Endothelial cell of umbilical vein (primary cell): ENCODE measurements around the gene OR1E2.

Source experiments
- EZH2 ChIP-seq: IDR thresholded peaks from 2 replicates; pipeline ENCODE4 v1.6.1; 2012; ENCODE audit warnings: borderline replicate concordance, low read depth, mild to moderate bottlenecking, moderate library complexity, low read length, inconsistent platforms; ENCODE audit not compliant: severe bottlenecking
- GATA2 ChIP-seq: IDR thresholded peaks from 2 replicates; pipeline ENCODE4 v1.7.0; 2011; ENCODE audit warnings: low read depth, mild to moderate bottlenecking, moderate library complexity, mixed read lengths, low read length; ENCODE audit not compliant: insufficient read length, insufficient read depth
- JUN ChIP-seq: IDR thresholded peaks from 2 replicates; pipeline ENCODE4 v1.6.1; 2011; ENCODE audit warnings: borderline replicate concordance, low read depth; ENCODE audit not compliant: insufficient read length, insufficient read depth
- MAX ChIP-seq: IDR thresholded peaks from 2 replicates; pipeline ENCODE4 v1.6.1; 2011; ENCODE audit not compliant: insufficient read depth, insufficient read length
- POLR2A ChIP-seq: IDR thresholded peaks from 2 replicates; pipeline ENCODE4 v1.6.1; 2012; ENCODE audit warnings: low read depth, mild to moderate bottlenecking, control low read depth, low read length
- POLR2AphosphoS5 ChIP-seq: IDR thresholded peaks from 2 replicates; pipeline ENCODE4 v1.6.1; 2012; ENCODE audit warnings: low read depth, mild to moderate bottlenecking, control low read depth, low read length, moderate library complexity; ENCODE audit not compliant: insufficient read depth
- TF ChIP-seq, protein P1 (sequence below), 2 donors: IDR thresholded peaks; 1 replicate in 1 of 2; 2 replicates in 1 of 2; pipeline ENCODE4 v1.5.1; 2011; ENCODE audit warnings: low read length in 2 of 2, mild to moderate bottlenecking in 2 of 2, moderate library complexity in 2 of 2, control low read depth in 1 of 2, inconsistent platforms in 1 of 2, low read depth in 1 of 2; ENCODE audit not compliant: insufficient read depth in 1 of 2; ENCODE audit errors: extremely low read depth in 1 of 2

GRCh38 chr17:3398310-3398709, 35.3 kb downstream of the OR1E2 start, which contains the start of gene OR1E1:
- TF ChIP-seq POLR2A (no peak), POLR2AphosphoS5 (no peak), EZH2 (no peak), JUN (no peak), MAX (no peak), GATA2 (no peak)
- TF ChIP-seq, protein P1, sequence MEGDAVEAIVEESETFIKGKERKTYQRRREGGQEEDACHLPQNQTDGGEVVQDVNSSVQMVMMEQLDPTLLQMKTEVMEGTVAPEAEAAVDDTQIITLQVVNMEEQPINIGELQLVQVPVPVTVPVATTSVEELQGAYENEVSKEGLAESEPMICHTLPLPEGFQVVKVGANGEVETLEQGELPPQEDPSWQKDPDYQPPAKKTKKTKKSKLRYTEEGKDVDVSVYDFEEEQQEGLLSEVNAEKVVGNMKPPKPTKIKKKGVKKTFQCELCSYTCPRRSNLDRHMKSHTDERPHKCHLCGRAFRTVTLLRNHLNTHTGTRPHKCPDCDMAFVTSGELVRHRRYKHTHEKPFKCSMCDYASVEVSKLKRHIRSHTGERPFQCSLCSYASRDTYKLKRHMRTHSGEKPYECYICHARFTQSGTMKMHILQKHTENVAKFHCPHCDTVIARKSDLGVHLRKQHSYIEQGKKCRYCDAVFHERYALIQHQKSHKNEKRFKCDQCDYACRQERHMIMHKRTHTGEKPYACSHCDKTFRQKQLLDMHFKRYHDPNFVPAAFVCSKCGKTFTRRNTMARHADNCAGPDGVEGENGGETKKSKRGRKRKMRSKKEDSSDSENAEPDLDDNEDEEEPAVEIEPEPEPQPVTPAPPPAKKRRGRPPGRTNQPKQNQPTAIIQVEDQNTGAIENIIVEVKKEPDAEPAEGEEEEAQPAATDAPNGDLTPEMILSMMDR (IDR thresholded peaks at IDR 0.05; ENCODE audit: extremely low read depth in 1 of 2, insufficient read depth in 1 of 2, low read depth in 1 of 2, low read length in 2 of 2): no peak
